ENCODE measurements around the gene IBTK.

DNA sequence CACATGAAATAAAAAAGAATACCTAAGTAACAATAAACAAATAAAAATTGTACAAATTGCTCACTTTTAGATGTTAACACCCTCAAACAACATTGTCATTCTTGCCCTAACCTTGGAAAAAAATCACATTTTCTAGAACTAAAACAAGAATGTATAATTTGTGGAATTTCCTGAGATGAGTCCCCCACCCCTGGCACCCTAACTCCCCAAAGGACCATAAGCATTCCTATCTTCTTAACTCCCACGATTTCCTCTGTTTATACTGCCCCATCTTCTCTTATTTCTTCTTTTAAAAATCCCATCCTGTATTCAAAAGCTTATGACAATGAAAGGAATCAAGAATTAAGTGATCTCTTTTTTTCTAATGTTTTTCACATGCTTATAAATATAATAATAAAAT is 70.9 kb downstream of the IBTK start:
- TF ChIP-seq, protein P1, sequence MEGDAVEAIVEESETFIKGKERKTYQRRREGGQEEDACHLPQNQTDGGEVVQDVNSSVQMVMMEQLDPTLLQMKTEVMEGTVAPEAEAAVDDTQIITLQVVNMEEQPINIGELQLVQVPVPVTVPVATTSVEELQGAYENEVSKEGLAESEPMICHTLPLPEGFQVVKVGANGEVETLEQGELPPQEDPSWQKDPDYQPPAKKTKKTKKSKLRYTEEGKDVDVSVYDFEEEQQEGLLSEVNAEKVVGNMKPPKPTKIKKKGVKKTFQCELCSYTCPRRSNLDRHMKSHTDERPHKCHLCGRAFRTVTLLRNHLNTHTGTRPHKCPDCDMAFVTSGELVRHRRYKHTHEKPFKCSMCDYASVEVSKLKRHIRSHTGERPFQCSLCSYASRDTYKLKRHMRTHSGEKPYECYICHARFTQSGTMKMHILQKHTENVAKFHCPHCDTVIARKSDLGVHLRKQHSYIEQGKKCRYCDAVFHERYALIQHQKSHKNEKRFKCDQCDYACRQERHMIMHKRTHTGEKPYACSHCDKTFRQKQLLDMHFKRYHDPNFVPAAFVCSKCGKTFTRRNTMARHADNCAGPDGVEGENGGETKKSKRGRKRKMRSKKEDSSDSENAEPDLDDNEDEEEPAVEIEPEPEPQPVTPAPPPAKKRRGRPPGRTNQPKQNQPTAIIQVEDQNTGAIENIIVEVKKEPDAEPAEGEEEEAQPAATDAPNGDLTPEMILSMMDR (IDR thresholded peaks at IDR 0.05), result no peak
- no peak for TF ChIP-seq POLR2A (IDR thresholded peaks at IDR 0.05)

All from prostate gland (tissue), 2 donors.